OCI-M2 (cell line): ENCODE measurements around the gene WSB2.

ENCODE experiments used
- DNase-seq: peaks from one replicate; lab custom pipeline; 2025; ENCODE audit not compliant: unreplicated experiment; lab: John Stamatoyannopoulos, UW

The WSB2 gene

GRCh38 chr12:117994551-117995438 lies 66.2 kb downstream of the WSB2 start:
- DNase-seq = no peak

- no peak for DNase-seq
Observed at GRCh38 chr12:117986705-117987469, 74.1 kb downstream of the WSB2 start.

- DNase-seq = no peak
Observed at GRCh38 chr12:117985182-117985581, 75.8 kb downstream of the WSB2 start.
